ENCODE data around the gene CACNG6.
"Not testable (repeated sequence)": the region's sequence is repeated elsewhere in the genome, so short reads cannot be mapped to it uniquely, and the experiment has no call there.

The CACNG6 gene

GRCh38 chr19:54002495-54003315 lies 11.3 kb downstream of the CACNG6 start:
- no peak for DNase-seq

- no peak for DNase-seq
Measured at GRCh38 chr19:54009440-54009839, 18.0 kb downstream of the CACNG6 start.

DNA sequence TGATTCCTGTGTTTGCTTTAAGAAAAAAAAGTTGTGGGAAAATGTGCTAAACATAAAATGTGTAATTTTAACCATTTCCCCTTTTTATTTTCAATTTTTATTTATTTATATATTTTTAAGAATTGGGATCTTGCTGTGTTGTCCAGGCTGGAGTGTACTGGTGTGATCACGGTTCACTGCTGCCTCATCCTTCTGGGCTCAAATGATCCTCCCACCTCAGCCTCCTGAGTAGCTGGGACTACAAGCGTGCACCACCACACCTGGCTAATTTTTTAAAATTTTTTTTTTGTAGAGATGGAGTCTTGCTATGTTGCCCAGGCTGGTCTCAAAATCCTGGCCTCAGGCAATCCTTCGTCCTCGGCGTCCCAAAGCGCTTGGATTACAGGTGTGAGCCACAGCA lies 19.0 kb downstream of the CACNG6 start:
- no peak for DNase-seq

DNA sequence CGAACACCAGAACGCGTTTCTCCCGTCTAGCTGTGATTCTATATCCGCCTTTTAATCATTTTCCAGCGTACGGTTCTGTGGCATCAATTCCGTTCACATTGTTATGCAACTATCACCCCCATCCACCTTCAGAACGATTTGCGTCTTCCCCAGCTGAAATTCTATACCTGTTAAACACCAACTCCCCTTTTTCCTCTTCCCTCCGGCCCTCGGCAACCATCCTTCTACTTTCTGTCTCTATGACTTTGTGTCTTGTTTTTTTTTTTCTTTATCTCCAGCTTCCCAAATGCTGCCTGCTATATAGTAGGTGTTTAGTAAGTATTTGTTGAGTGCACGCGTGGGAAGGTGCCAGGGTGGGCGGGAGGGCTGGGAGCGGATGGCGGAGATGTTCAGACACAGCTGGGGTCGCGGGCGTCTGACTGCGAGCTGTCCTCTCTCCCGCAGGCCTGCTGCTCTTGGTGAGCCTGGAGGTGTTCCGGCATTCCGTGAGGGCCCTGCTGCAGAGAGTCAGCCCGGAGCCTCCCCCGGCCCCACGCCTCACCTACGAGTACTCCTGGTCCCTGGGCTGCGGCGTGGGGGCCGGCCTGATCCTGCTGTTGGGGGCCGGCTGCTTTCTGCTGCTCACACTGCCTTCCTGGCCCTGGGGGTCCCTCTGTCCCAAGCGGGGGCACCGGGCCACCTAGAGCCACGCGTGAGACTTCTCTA lies 20.2 kb downstream of the CACNG6 start:
- no peak for DNase-seq

GRCh38 chr19:54013866-54014265 lies 22.4 kb downstream of the CACNG6 start:
- no peak for DNase-seq

DNA sequence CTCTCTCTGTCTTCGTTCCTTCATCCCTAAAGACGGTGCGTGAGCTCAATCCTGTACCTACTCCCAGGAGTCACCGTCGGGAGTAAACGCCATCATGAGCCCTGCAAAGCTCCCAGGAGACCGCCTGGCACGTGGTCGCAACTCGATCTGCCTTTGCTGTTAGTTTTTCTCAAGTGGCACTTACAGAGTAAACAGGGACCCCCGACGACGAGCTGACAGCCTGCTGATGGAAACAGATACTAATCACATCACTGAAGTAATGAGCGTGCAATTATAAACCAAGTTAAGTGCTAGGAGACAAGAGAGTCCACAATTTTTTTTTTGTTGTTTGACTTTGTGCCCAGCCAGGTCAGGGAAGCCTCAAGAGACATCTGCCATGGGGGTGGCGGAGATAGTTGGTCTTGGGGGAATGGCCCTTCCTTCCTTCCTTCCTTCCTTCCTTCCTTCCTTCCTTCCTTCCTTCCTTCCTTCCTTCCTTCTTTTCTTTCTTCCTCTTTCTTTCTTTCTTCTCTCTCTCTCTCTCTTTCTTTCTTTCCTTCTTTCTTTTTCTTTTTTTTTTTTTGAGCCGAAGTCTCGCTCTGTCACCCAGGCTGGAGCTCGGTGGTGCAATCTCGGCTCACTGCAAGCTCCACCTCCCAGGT lies 23.6 kb downstream of the CACNG6 start:
- DNase-seq: no peak

DNA sequence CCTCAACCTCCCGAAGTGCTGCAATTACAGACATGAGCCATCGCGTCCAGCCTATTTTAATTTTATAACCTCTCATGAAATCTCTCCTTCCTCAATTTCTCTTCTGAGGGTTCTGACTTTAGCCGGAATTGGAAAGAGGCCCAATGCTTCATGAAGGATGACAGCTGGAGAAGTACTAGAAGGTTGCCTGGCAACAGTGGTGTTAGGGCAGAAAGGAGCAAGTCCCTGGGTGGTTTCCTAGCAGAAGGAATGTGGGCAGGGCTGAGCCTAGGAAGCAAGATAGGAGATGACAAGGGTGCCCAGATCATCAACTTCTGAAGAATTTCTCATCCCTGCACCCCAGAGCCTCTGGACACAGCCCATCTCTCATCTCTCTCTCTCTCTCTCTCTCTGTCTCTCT lies 25.8 kb downstream of the CACNG6 start:
- DNase-seq: peak; percentile 16

DNA sequence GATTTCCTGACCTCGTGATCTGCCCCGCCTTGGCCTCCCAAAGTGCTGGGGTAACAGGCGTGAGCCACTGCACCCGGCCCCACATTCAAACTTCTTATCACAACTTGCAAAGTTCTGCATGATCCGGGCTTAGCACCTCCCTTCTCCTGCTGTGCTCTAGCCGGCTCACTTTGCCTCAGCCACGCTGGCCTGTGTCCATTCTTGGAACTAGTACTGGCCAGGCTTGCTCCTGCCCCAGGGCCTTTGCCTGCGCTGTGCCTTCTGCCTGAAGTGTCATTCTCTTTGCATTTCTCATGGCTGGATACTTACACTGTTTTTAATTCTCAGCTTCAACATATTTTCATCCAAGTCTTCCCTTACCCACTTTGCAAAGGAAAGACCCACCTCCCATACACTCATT lies 29.9 kb downstream of the CACNG6 start:
- no peak for DNase-seq

- no peak for DNase-seq
Measured at GRCh38 chr19:54021932-54022331, 30.5 kb downstream of the CACNG6 start.

DNA sequence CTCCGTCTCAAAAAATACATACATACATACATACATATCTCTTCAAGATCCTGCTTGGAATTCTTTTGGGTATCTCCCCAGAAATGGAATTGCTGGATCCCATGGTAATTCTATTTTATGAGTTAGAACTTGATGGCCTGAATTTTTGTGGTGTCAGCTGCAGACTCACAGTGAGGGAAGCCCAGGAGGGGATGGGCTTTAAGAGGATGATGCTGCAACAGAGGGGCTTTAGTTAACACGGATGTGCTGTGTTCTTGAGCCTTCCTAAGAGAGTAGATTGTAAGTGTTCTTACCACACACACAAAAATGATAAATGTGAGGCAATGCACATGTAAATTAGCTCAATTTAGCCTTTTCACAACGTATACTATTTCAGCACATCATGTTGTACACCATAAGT lies 31.8 kb downstream of the CACNG6 start:
- no peak for DNase-seq

DNA sequence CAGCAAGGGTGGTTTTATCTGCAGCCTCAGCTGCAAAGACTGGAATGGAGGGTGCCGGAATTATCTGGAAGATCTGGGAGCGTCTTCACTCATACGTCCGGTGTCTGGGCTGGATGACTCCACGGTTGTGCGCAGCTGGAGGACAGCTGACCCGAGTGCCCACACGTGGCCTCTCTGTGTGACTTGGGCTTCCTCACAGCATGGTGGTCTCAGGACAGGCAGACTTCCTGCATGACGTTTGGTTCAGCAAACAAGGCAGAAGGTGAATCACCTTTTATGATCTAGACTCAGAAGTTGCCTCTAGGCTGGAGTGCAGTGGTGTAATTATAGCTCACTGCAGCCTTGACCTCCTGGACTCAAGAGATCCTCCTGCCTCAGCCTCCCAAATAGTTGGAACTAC lies 33.2 kb downstream of the CACNG6 start:
- DNase-seq: no peak

- no peak for DNase-seq
Measured at GRCh38 chr19:54026656-54027055, 35.2 kb downstream of the CACNG6 start.

GRCh38 chr19:54029301-54029700 lies 37.9 kb downstream of the CACNG6 start:
- no peak for DNase-seq

GRCh38 chr19:54029930-54030490 lies 38.6 kb downstream of the CACNG6 start:
- DNase-seq: no peak

DNA sequence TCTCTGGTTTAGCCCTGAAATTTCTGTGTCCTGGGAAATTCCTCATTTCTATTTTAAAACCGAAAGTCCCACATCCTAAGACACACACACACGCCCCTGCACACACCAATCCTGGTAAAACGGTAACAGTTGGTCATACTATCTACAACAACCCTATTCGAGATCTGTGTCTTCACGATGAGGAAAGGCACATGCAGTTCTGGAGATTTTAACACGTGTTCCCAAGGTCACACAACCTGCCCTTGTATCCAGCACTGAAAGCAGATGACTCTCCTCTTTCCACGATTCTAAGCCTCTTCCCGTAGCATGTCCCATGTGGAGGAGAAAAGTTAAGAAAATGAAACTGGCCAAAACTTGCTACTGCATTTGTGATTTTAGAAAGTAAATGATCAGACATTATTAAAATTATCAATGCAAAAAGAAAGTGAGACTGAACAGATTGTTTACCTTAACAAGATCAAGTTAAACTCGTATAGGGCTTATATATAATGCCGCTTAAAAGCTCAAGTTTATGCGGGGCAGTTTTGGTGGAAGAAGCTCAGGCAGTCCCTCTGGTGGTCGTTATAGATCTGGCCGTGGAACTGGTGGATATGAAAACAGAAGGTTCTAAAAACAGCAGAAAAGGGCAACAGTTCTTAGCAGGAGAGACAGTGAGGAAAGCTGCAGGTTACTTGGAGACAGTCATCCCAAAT lies 39.6 kb downstream of the CACNG6 start:
- no peak for DNase-seq

- DNase-seq: peak; percentile 26
Measured at GRCh38 chr19:54035215-54036178, 44.1 kb downstream of the CACNG6 start.

DNA sequence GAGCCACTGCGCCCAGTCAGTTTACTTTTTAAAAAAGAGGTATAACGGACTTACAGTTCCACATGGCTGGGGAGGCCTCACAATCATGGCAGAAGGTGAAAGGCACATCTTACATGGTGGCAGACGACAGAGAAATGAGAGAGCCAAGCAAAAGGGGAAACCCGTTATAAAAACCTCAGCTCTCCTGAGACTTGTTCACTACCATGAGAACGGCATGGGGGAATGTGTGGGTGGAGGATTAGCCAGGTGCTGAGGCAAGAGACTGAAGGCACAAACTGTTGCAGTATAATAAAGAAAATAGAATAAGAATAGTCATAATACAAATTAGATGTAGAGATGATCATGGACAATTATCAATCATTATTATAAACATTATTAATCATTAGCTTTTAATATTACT lies 45.1 kb downstream of the CACNG6 start:
- DNase-seq: not testable (repeated sequence)

DNA sequence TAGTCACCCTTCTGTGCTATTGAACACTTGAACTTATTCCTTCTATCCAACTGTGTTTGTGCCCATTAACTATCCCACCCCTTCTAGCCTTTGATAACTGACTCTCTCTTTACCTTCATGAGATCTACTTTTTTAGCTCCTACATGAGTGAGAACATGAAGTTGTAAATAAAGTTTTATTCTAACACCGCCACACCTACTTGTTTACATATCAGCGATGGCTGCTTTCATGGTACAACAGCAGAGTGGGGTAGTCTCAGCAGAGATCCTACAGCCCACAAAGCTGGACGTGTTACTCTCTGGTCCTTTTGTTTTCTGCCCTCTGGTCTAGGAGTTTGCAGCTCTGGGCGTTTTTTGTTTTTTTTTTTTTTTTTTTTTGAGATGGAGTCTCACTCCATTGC lies 48.6 kb downstream of the CACNG6 start:
- DNase-seq: no peak

- no peak for DNase-seq
Measured at GRCh38 chr19:54041969-54042606, 50.7 kb downstream of the CACNG6 start.

GRCh38 chr19:54042989-54043388 lies 51.6 kb downstream of the CACNG6 start:
- DNase-seq: no peak

- DNase-seq: no peak
Measured at GRCh38 chr19:54045771-54046170, 54.3 kb downstream of the CACNG6 start.

Data from DMS 273 treated with DMSO at 0.1 percent for 48 hours (cell line).